ENCODE measurements around the gene SOST.

Gene SOST

GRCh38 chr17:43754947-43755346, 3.6 kb downstream of the SOST start:
- H3K4me3 ChIP-seq (ENCODE audit: low read depth, low read length), result peak overlapping the region; percentile 23
- DNase-seq (ENCODE audit: low read depth), result no peak

- no peak overlapping the region for H3K4me3 ChIP-seq (ENCODE audit: low read depth, low read length)
- no peak for DNase-seq (ENCODE audit: low read depth)
These were observed 5.0 kb downstream of the SOST start for GRCh38 chr17:43753493-43754129.

DNA sequence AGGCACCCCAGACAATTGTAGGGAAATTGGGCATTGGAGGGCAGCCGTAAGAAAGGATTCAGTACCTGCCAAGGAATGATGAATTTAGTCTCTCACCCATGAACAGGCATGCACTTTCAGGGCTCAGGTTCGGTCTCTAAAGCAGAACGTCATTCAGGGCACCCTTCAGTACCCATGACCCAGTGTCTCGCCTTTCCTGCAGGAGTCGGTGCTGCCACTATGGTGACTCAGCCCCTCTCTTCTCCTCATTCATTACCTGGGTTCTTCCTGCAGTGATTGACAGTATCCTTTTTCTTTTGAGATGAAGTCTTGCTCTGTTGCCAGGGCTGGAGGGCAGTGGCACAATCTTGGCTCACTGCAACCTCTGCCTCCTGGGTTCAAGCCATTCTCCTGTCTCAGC, 8.4 kb downstream of the SOST start:
- no peak for DNase-seq (ENCODE audit: low read depth)
- H3K4me3 ChIP-seq (ENCODE audit: low read depth, low read length), result no peak overlapping the region

GRCh38 chr17:43745541-43745940, 13.1 kb downstream of the SOST start:
- no peak for DNase-seq (ENCODE audit: low read depth)
- H3K4me3 ChIP-seq (ENCODE audit: low read depth, low read length), result no peak overlapping the region

DNA sequence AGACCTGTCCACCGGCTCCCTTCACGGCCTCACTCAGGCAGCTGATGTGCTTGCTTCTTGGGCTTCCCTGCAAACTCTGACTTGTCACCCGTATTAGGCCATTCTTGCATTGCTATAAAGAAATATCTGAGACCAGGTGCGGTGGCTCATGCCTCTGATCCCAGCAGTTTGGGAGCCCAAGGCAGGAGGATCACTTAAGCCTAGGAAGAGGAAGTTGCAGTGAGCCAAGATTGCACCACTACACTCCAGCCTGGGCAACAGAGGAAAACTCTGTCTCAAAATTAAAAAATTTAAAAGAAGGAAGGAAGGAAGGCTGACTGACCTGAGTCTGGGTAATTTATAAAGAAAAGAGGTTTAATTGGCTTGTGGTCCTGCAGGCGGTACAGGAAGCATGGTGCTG, 17.0 kb downstream of the SOST start:
- H3K4me3 ChIP-seq (ENCODE audit: low read depth, low read length), result no peak overlapping the region
- DNase-seq (ENCODE audit: low read depth), result no peak

GRCh38 chr17:43740541-43740940, 18.1 kb downstream of the SOST start:
- H3K4me3 ChIP-seq (ENCODE audit: low read depth, low read length), result no peak overlapping the region
- no peak for DNase-seq (ENCODE audit: low read depth)

GRCh38 chr17:43737722-43738121, 20.9 kb downstream of the SOST start:
- no peak for DNase-seq (ENCODE audit: low read depth)
- H3K4me3 ChIP-seq (ENCODE audit: low read depth, low read length), result no peak overlapping the region

GRCh38 chr17:43736389-43736788, 22.2 kb downstream of the SOST start:
- DNase-seq (ENCODE audit: low read depth), result no peak
- no peak overlapping the region for H3K4me3 ChIP-seq (ENCODE audit: low read depth, low read length)

DNA sequence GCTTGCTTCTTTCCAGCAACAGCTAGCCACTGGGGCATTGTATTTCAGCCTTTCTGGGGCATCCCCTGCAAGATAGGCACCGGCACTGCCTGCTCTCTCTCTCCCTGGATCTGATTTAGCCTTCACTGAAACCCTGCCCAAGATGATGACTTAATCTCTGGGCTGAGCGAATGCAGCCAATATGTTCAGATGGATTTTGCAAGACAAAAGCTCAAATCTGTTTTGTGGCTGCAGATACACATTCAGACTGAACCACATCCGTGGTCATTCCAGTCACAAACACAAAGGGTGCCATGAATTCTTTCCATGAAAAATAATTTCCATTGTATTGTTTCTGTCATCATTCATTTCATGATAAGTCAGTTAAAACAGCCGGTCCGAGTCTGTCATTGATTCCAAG, 24.2 kb downstream of the SOST start:
- no peak overlapping the region for H3K4me3 ChIP-seq (ENCODE audit: low read depth, low read length)
- peak; percentile 43 for DNase-seq (ENCODE audit: low read depth)

GRCh38 chr17:43733956-43734355, 24.6 kb downstream of the SOST start:
- no peak for DNase-seq (ENCODE audit: low read depth)
- no peak overlapping the region for H3K4me3 ChIP-seq (ENCODE audit: low read depth, low read length)

GRCh38 chr17:43732958-43733357, 25.6 kb downstream of the SOST start:
- no peak overlapping the region for H3K4me3 ChIP-seq (ENCODE audit: low read depth, low read length)
- DNase-seq (ENCODE audit: low read depth), result peak; percentile 38

GRCh38 chr17:43728081-43728480, 30.5 kb downstream of the SOST start:
- no peak for DNase-seq (ENCODE audit: low read depth)
- no peak overlapping the region for H3K4me3 ChIP-seq (ENCODE audit: low read depth, low read length)

- no peak overlapping the region for H3K4me3 ChIP-seq (ENCODE audit: low read depth, low read length)
- DNase-seq (ENCODE audit: low read depth), result peak; percentile 41
These were observed 34.8 kb downstream of the SOST start for GRCh38 chr17:43723697-43724359.

DNA sequence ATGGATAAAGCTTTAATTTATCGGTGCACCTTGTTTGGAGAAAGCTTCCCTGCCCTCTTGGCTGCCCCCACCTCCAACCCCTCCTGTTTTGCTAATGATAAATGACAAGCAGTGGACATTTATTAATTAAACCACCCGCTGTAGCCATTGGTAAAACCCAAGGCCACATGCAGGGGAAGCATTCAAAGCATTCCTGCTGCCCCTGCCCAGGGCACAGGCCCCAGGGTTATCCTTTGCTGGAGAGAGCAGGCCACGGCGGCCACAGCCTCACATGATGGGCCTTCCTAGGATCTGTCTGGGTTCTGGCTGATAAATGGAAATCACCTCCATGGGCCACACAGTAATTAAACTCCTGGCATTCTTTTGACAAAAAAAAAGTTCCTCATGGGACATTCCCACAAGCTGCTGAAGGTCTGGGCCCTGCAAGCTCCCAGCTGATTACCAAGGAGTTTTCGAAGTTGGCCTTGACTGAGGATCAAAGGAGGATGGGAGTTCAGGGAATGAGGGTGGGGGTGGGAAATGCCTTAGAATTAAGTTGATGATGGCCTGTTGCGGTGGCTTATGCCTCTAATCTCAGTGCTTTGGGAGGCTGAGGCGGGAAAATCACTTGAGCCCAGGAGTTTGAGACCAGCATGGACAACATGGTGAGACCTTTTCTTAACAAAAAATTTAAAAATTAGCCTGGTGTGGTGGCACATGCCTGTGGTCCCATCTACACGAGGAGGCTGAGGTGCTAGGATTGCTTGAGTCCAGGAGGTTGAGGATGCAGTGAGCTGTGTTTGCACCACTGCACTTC, 35.5 kb downstream of the SOST start:
- H3K4me3 ChIP-seq (ENCODE audit: low read depth, low read length), result no peak overlapping the region

DNA sequence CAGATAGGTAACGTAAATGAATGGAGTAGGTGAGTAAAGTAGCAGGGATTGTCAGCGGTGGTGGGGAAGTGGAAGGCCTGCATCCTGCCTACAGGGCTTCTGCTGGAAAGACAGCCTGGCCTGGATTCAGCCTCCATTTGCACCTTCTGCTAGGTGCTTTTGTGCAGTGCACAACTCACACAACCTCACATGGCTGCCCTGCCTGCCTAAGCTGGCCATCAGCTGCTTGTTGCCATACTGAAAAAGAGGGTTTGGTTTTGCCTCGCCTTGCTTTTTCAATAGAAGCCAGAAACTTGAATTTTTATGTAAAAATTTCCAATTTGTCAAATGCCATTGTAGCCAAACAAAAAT, 36.3 kb downstream of the SOST start:
- no peak for DNase-seq (ENCODE audit: low read depth)
- no peak overlapping the region for H3K4me3 ChIP-seq (ENCODE audit: low read depth, low read length)

More for the DNA sequence above, 35.5 kb downstream of the SOST start:
- no peak for DNase-seq (ENCODE audit: low read depth)

DNA sequence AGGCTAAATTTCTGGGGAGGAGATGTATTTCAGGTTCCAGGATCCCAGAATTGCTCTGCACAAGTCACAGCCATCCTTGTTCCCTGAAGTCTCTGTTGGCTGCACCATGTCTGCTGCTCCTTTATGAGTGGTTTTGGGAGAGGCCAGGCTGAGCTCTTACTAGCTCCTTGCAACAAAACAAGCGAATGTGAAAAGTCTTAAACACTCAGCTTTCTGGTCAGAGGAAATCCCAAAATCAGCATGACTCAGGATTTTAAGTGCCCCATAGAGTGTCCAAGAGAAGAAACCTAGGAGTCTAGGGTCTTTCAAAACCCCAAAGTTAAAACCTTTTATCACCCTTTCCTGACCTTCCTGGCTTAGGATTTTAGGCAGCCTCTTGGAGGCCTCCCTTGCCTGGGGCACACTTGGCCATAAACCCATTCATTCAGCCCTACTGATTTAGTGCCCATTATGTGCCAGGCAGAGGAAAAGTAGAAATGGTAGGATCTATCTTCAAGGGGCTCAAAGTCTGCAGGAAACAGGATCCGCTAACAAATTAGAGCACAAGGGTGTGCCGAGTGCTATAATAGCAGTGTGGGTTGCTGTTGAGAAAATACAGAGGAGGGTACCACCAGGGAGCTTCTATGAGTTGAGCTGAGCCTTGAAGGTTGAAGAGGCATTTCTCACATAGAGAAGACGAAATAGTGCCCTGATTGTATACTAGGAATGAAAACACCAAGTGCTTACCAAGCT, 36.9 kb downstream of the SOST start:
- DNase-seq (ENCODE audit: low read depth), result no peak
- H3K4me3 ChIP-seq (ENCODE audit: low read depth, low read length), result no peak overlapping the region

DNA sequence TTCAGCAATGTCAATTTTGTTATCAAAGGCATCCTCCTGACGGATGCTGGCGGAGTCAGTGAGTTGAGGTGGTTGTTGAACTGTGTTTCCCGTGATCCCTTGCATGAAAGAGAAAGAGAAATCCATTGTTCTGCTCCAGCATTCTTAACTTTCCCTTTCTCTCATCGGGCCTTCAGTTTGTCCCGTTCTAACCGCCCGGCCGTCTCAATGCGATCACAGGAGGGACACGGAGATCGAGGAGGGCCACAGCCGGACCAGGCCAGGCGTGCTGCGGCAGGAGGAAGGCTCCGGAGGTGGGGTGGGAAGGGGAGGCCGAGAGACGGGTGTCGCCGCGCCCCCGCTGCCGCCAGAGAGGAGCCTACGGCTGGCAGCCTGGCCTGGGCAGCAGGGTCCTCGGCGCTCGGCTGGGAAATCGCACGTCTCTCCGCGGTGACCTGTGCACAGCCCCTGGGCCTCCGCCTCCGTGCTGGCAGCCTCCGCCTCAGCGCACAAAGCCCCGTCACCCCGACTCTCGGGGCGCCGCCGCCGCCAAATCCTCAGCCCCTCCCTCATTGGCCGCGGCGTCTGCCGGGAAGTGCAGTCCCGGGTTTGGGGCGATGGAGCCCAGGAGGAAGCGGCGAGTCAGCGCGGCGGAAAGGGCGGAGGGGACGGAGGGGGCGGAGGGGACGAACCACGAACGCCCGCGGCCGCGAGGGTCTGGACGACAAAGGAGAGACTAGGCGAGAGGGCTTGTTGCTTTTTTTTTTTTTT, 38.1 kb downstream of the SOST start:
- DNase-seq (ENCODE audit: low read depth), result no peak
- H3K4me3 ChIP-seq (ENCODE audit: low read depth, low read length), result peak overlapping the region; percentile 55

DNA sequence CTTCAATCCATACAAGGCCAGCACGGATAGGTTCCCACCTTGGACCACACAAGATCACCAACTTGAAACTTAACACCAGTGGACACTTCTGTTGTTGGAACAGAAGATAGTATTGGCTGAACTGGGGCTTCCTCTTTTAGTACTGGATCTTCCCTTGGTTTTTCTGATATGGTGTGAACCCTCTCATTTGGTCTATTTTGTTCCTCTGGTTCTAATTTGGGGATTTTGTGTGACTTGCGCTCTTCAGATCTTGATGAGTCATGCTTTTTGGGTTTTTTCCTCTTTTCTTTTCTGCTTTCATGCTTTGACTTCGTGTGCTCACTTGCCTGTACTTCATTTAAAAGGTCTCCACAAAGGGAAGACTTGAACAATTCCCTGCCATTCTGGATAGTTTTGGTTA, 39.0 kb downstream of the SOST start:
- no peak for DNase-seq (ENCODE audit: low read depth)

GRCh38 chr17:43718544-43718943, 40.0 kb downstream of the SOST start:
- no peak for DNase-seq (ENCODE audit: low read depth)
- no peak overlapping the region for H3K4me3 ChIP-seq (ENCODE audit: low read depth, low read length)

More for the DNA sequence above, 39.0 kb downstream of the SOST start:
- no peak overlapping the region for H3K4me3 ChIP-seq (ENCODE audit: low read depth, low read length)

All from skeletal muscle cell (primary cell).